Peyer's patch (tissue), 4 donors: ENCODE results near the gene TNP2.

Experiments
- POLR2A ChIP-seq, 2 donors: fragments of 450-650 bp; IDR thresholded peaks; one replicate each; pipeline ENCODE4 v1.5.1; 2017; ENCODE audit warnings: antibody characterized with exemption in 2 of 2, mild to moderate bottlenecking in 2 of 2, moderate library complexity in 2 of 2
- TF ChIP-seq, protein P1 (sequence below), 6 experiments: fragments of 450-650 bp in 4 of 6; fragments of 200-600 bp in 2 of 6; sonication (generic) in 1 of 6; IDR thresholded peaks; one replicate each; pipeline ENCODE4 v1.5.1; 2017 to 2019; ENCODE audit warnings: antibody characterized with exemption in 6 of 6, mild to moderate bottlenecking in 3 of 6, moderate library complexity in 1 of 6

DNA sequence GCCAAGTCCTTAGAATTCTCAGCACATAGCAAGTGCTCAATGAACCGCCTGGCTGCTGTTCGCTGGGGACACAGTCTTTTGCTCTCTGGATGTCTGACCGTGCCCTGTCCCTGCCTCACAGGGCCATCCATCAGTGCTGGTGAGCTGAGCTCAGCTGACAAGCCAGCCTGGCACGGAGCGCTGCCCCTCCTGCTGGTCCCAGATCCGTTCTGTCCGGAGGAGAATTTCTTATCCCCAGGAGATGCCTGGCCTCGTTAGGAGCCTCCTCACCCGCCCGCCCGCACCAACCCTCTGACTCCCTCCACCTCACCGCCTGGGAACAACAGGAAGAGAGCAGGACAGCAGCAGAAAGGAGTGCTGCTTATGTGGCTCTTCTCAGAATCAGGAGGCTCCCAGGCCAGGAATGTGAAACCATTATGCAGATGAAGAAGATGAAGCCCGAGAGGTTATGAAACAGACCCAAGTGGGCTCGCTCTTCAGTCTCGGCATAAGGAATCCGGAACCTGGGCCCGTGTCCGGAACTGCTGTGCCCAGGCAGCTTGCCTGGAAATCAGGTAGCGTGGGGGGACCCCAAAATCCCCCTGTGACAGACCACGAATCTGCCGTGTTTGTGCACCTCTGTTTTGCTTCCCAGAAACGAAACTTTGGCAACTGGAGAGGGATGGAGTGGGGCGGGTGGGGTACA is 47.3 kb upstream of the TNP2 start:
- TF ChIP-seq POLR2A (IDR thresholded peaks at IDR 0.05), result no peak
- TF ChIP-seq, protein P1, sequence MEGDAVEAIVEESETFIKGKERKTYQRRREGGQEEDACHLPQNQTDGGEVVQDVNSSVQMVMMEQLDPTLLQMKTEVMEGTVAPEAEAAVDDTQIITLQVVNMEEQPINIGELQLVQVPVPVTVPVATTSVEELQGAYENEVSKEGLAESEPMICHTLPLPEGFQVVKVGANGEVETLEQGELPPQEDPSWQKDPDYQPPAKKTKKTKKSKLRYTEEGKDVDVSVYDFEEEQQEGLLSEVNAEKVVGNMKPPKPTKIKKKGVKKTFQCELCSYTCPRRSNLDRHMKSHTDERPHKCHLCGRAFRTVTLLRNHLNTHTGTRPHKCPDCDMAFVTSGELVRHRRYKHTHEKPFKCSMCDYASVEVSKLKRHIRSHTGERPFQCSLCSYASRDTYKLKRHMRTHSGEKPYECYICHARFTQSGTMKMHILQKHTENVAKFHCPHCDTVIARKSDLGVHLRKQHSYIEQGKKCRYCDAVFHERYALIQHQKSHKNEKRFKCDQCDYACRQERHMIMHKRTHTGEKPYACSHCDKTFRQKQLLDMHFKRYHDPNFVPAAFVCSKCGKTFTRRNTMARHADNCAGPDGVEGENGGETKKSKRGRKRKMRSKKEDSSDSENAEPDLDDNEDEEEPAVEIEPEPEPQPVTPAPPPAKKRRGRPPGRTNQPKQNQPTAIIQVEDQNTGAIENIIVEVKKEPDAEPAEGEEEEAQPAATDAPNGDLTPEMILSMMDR (IDR thresholded peaks at IDR 0.05), result no peak
